Coronary artery (tissue), 2 donors: ENCODE measurements around the gene STX18.

Experiments used
- DNase-seq: peaks from one replicate; pipeline ENCODE4 v3.0.0-alpha.2; 2017; ENCODE audit warnings: low spot score
- H3K27ac ChIP-seq, 2 donors: fragments of 200-600 bp; sonication (generic); one replicate each; pipeline ENCODE4 v1.5.1; 2016 to 2019
- H3K4me3 ChIP-seq: fragments of 200-600 bp; sonication (generic); 2 replicates; pipeline ENCODE4 v1.5.1; 2016; ENCODE audit warnings: mild to moderate bottlenecking, moderate library complexity
- CTCF ChIP-seq: fragments of 200-600 bp; sonication (generic); IDR thresholded peaks from one replicate; pipeline ENCODE4 v1.5.1; 2019; ENCODE audit warnings: antibody characterized with exemption

The STX18 gene

GRCh38 chr4:4374388-4375098 lies 167.3 kb downstream of the STX18 start:
- Histone ChIP-seq H3K27ac (no peak overlapping the region), H3K4me3 (no peak overlapping the region)
- TF ChIP-seq CTCF, result no peak
- no peak for DNase-seq
